Panc1 (cell line): ENCODE results near the gene SRD5A2.
"Not testable (repeated sequence)": the region's sequence is repeated elsewhere in the genome, so short reads cannot be mapped to it uniquely, and the experiment has no call there.

Experiments used
- CTCF ChIP-seq: fragments of 450-650 bp; IDR thresholded peaks from 2 replicates; pipeline ENCODE4 v1.5.1; 2017; ENCODE audit warnings: mild to moderate bottlenecking
- POLR2AphosphoS5 ChIP-seq: IDR thresholded peaks from 2 replicates; pipeline ENCODE4 v1.6.1; 2012; ENCODE audit warnings: mild to moderate bottlenecking, low read depth, low read length, moderate library complexity
- REST ChIP-seq, 2 experiments: IDR thresholded peaks; 2 replicates each; pipeline ENCODE4 v1.6.1; 2011 to 2012; ENCODE audit warnings: low read depth in 2 of 2, control low read depth in 1 of 2, low read length in 1 of 2, mild to moderate bottlenecking in 1 of 2, moderate library complexity in 1 of 2; ENCODE audit not compliant: insufficient read depth in 1 of 2
- SIN3A ChIP-seq: IDR thresholded peaks from 2 replicates; pipeline ENCODE4 v1.6.1; 2012; ENCODE audit warnings: low read depth, mild to moderate bottlenecking, low read length, moderate library complexity, borderline replicate concordance; ENCODE audit not compliant: insufficient read depth
- TCF7L2 ChIP-seq: IDR thresholded peaks from 2 replicates; pipeline ENCODE4 v1.6.1; 2011; ENCODE audit warnings: mild to moderate bottlenecking, low read depth, low read length, inconsistent platforms

- not testable (repeated sequence) for TF ChIP-seq REST (IDR thresholded peaks at IDR 0.05; ENCODE audit: insufficient read depth in 1 of 2, low read depth in 2 of 2, low read length in 1 of 2); CTCF; SIN3A; POLR2AphosphoS5; TCF7L2
These were observed 91.4 kb downstream of the SRD5A2 start for GRCh38 chr2:31489339-31489738.
